Measurements from ENCODE around the gene ERRFI1. TPM values are rescaled to one million over a fixed set of nuclear protein-coding genes. Genes with fewer than 3 reads are reported as not detected.

ERRFI1 gene
- total RNA-seq, 2 donors from 2014 or later, result 33.0 to 34.5 TPM

DNA sequence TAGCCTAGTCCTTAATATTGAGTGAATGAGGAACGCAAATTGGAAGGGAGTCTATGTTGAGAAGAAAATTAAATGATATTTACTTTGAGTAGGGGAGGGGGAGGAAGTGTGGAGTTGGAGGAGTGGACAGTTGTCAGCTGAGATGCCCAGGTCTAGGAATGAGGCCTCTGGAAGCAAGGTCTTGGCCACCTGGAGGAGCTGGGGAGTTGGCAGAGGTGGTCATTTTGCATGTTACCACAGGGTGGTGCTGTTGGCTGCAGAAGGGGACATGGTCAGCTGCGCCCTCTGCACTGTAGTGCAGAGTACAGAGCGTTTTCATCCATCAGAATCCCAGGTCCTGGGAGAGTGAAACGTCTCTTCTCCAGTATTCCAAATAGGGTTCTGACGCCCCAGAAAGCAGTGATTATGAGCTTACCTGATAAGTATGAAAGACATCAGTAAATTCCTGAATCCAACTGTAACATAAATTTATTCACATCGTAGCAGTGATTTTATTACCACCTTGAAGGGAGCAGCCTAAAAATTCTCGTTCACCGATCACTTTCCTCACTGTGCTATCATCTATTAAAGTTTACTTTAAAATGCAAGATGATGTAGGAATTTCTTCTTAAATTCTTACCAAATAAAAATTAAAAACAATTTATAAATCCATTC, 50.8 kb downstream of the ERRFI1 start:
- TF ChIP-seq, protein P1, sequence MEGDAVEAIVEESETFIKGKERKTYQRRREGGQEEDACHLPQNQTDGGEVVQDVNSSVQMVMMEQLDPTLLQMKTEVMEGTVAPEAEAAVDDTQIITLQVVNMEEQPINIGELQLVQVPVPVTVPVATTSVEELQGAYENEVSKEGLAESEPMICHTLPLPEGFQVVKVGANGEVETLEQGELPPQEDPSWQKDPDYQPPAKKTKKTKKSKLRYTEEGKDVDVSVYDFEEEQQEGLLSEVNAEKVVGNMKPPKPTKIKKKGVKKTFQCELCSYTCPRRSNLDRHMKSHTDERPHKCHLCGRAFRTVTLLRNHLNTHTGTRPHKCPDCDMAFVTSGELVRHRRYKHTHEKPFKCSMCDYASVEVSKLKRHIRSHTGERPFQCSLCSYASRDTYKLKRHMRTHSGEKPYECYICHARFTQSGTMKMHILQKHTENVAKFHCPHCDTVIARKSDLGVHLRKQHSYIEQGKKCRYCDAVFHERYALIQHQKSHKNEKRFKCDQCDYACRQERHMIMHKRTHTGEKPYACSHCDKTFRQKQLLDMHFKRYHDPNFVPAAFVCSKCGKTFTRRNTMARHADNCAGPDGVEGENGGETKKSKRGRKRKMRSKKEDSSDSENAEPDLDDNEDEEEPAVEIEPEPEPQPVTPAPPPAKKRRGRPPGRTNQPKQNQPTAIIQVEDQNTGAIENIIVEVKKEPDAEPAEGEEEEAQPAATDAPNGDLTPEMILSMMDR (IDR thresholded peaks at IDR 0.05), result peak; percentile 72 to 93
- peaks cover 60% of the 10 kb centered on the region for H3K36me3 ChIP-seq

DNA sequence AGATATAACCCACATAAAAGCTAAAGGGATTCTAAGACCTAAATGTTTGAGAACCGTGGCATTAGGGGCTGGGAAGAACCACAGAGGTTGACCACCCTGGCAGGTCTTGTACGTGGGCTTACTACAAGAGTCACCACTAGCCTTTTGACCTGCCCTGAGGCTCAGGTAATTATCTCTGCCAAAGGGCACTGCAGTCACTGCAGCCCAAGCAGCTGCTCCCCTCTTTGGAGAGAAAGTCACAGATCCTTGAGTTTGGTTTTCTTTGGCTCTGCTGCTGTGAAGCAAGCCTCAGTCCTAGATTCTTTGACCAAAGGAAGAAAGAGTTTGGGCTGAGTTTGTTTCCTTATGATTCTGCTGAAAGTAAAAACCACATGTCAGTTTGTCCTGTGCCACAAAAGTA, 53.0 kb downstream of the ERRFI1 start:
- no peaks in the 10 kb centered on the region for H3K9me3 ChIP-seq
- peaks cover 0 to 15% of the 10 kb centered on the region in 2 donors for H3K4me1 ChIP-seq
- H3K36me3 ChIP-seq, result peaks cover 61% of the 10 kb centered on the region
- DNase-seq (ENCODE audit: low spot score), result no peak
- no peaks in the 10 kb centered on the region for H3K27me3 ChIP-seq
- H3K4me3 ChIP-seq, result no peak overlapping the region
- TF ChIP-seq, protein P1 (IDR thresholded peaks at IDR 0.05), result no peak
- H3K27ac ChIP-seq, result no peak overlapping the region

More for the DNA sequence above, 50.8 kb downstream of the ERRFI1 start:
- Histone ChIP-seq H3K4me1 (peaks cover 0 to 15% of the 10 kb centered on the region in 2 donors), H3K9me3 (no peaks in the 10 kb centered on the region), H3K4me3 (no peak overlapping the region), H3K27me3 (no peaks in the 10 kb centered on the region), H3K27ac (no peak overlapping the region)
- peak; percentile 70 for DNase-seq (ENCODE audit: low spot score)

DNA sequence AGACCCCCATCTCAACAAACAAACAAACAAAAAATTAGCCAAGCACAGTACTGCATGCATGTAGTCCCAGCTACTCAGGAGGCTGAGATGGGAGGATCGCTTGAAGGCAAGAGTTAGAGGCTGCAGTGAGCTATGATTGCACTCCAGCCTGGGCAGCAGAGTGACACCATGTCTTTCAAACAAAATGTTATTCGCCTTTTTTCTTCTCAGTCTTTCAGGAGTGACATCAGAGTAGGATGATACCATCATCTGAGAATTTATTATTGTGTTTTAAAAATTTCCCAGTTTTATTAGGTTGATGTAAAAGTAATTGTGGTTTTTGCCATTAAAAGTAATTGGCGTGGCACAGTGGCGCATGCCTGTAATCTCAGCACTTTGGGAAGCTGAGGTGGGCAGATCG, 53.8 kb downstream of the ERRFI1 start:
- DNase-seq (ENCODE audit: low spot score), result no peak
- H3K4me3 ChIP-seq, result no peak overlapping the region
- peaks cover 53% of the 10 kb centered on the region for H3K36me3 ChIP-seq
- peaks cover 0 to 21% of the 10 kb centered on the region in 2 donors for H3K4me1 ChIP-seq
- TF ChIP-seq, protein P1 (IDR thresholded peaks at IDR 0.05), result no peak
- no peaks in the 10 kb centered on the region for H3K27me3 ChIP-seq
- H3K9me3 ChIP-seq, result no peaks in the 10 kb centered on the region
- H3K27ac ChIP-seq, result no peak overlapping the region

DNA sequence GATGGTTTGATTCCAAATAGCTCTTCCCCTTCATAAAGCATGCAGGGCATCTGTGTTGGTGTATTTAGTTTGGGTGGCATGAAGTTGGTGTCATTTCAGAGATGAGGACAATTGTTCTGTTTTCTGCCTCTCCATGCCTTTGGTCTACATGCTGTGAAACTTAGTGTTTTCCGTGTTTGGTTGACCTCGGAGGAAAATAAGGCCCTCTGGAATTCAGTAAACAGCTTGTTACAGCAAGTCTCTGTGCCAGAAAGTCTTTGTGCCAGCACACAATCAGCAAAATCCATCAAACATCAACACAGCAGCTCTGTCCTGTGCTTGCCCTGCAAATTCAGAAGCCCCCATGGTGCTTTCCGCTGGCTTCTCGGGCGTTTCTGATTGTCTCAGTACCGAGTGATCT, 55.1 kb downstream of the ERRFI1 start:
- Histone ChIP-seq H3K36me3 (peaks cover 55% of the 10 kb centered on the region), H3K9me3 (no peaks in the 10 kb centered on the region), H3K27ac (no peak overlapping the region), H3K4me1 (peaks cover 0 to 18% of the 10 kb centered on the region in 2 donors), H3K27me3 (no peaks in the 10 kb centered on the region), H3K4me3 (no peak overlapping the region)
- TF ChIP-seq, protein P1 (IDR thresholded peaks at IDR 0.05), result no peak
- DNase-seq (ENCODE audit: low spot score), result no peak

DNA sequence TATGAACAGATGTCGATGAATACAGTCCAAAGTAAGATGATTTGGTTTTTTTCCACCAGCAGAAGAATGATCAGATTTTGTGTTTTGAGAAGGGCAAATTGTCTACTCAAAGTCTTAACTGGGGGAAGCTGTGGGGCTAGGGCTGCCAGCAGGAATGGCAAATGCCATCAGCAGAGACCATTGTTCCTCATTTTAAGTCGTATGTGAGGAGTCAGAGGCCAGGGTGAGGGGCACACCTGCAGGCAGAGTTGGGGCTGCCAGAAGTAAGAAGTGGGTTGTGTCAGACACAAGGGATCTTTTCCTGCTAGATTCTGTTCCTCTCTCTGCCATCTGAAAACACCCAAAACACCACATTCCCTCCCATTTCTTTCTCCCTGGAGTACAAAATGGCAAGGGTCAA, 55.9 kb downstream of the ERRFI1 start:
- Histone ChIP-seq H3K27ac (no peak overlapping the region), H3K9me3 (no peaks in the 10 kb centered on the region), H3K4me1 (peaks cover 0 to 12% of the 10 kb centered on the region in 2 donors), H3K36me3 (peaks cover 63% of the 10 kb centered on the region), H3K27me3 (no peaks in the 10 kb centered on the region), H3K4me3 (no peak overlapping the region)
- TF ChIP-seq, protein P1 (IDR thresholded peaks at IDR 0.05), result no peak
- no peak for DNase-seq (ENCODE audit: low spot score)

DNA sequence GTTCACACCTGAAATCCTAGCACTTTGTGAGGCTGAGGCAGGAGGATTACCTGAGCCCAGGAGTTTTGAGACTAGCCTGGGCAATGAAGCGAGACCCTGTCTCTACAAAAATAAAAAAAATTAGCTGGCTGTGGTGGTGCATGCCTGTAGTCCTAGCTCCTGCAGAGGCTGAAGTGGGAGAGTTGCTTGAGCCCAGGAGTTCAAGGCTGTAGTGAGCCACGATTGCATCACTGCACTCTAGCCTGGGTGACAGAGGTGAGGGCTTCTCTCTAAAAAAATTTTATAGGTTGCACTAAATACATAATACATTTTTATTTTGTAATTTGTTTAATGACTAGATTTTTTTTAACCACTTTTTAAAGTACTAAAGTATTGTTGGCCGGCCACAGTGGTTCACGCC, 58.5 kb downstream of the ERRFI1 start:
- no peaks in the 10 kb centered on the region for H3K9me3 ChIP-seq
- no peaks in the 10 kb centered on the region for H3K27me3 ChIP-seq
- no peak overlapping the region for H3K27ac ChIP-seq
- no peak for DNase-seq (ENCODE audit: low spot score)
- TF ChIP-seq, protein P1 (IDR thresholded peaks at IDR 0.05), result no peak
- peaks cover 0 to 29% of the 10 kb centered on the region in 2 donors for H3K4me1 ChIP-seq
- no peak overlapping the region for H3K4me3 ChIP-seq
- peaks cover 78% of the 10 kb centered on the region for H3K36me3 ChIP-seq
